HepG2 (cell line): Measurements from ENCODE around the gene RNF149. TPM values are rescaled to one million over a fixed set of nuclear protein-coding genes. Genes with fewer than 3 reads are reported as not detected.

ENCODE experiments used
- BORCS8-MEF2B ChIP-seq: sonication (generic); formaldehyde crosslinking; IDR thresholded peaks from 2 replicates; pipeline ENCODE4 v1.8.0; 2022; ENCODE audit warnings: mild to moderate bottlenecking, missing genetic modification reagents
- DR1 ChIP-seq: sonication (generic); formaldehyde crosslinking; IDR thresholded peaks from 2 replicates; pipeline ENCODE4 v1.8.0; 2021; ENCODE audit warnings: mild to moderate bottlenecking, missing genetic modification reagents, inconsistent platforms
- HNRNPH1 ChIP-seq: fragments of 200-400 bp; formaldehyde crosslinking; optimal IDR thresholded peaks from 2 replicates; pipeline ENCODE3; 2017; ENCODE audit warnings: mild to moderate bottlenecking, low read depth, low read length
- JARID2 ChIP-seq: sonication (generic); formaldehyde crosslinking; IDR thresholded peaks from 2 replicates; pipeline ENCODE4 v1.8.1; 2023; ENCODE audit warnings: missing genetic modification reagents, inconsistent platforms; ENCODE audit not compliant: insufficient replicate concordance
- KAT7 ChIP-seq: IDR thresholded peaks from 2 replicates; pipeline ENCODE4 v1.6.1; 2018; ENCODE audit warnings: borderline replicate concordance, missing compliant biosample characterization
- KAT8 ChIP-seq: IDR thresholded peaks from 2 replicates; pipeline ENCODE4 v1.6.1; 2016; ENCODE audit warnings: missing genetic modification reagents, missing compliant biosample characterization
- KLF13 ChIP-seq: sonication (generic); formaldehyde crosslinking; IDR thresholded peaks from 2 replicates; pipeline ENCODE4 v1.4.0; 2020; ENCODE audit warnings: mild to moderate bottlenecking, missing genetic modification reagents
- MLX ChIP-seq: IDR thresholded peaks from 2 replicates; pipeline ENCODE4 v1.6.1; 2016
- MTA3 ChIP-seq: sonication (generic); formaldehyde crosslinking; IDR thresholded peaks from 2 replicates; pipeline ENCODE4 v1.4.0; 2020; ENCODE audit warnings: missing genetic modification reagents
- PLSCR1 ChIP-seq: sonication (generic); formaldehyde crosslinking; IDR thresholded peaks from 2 replicates; pipeline ENCODE4 v1.5.0; 2020; ENCODE audit warnings: missing genetic modification reagents, mild to moderate bottlenecking, borderline replicate concordance
- POLR2A ChIP-seq, 2 experiments: IDR thresholded peaks; 2 replicates each; pipeline ENCODE4 v1.6.1; 2011; ENCODE audit warnings: low read depth in 2 of 2, low read length in 2 of 2, mild to moderate bottlenecking in 1 of 2, moderate library complexity in 1 of 2; ENCODE audit not compliant: insufficient read depth in 1 of 2
- POLR2AphosphoS2 ChIP-seq: IDR thresholded peaks from 2 replicates; pipeline ENCODE4 v1.6.1; 2011; ENCODE audit warnings: low read depth, low read length, improper control_type of control experiment
- TBL1XR1 ChIP-seq: fragments of 150-350 bp; IDR thresholded peaks from 2 replicates; pipeline ENCODE4 v1.6.1; 2014; ENCODE audit warnings: borderline replicate concordance, low read length; ENCODE audit not compliant: partially characterized antibody
- ZBTB34 ChIP-seq: sonication (generic); formaldehyde crosslinking; IDR thresholded peaks from 2 replicates; pipeline ENCODE4 v1.8.0; 2022; ENCODE audit warnings: mild to moderate bottlenecking, missing genetic modification reagents
- ZNF382 ChIP-seq: sonication (generic); formaldehyde crosslinking; IDR thresholded peaks from 2 replicates; pipeline ENCODE4 v1.5.0; 2020; ENCODE audit warnings: missing genetic modification reagents, mild to moderate bottlenecking, borderline replicate concordance
- ZNF407 ChIP-seq: sonication (generic); formaldehyde crosslinking; IDR thresholded peaks from one replicate; pipeline ENCODE4 v1.5.1; 2020; ENCODE audit warnings: mild to moderate bottlenecking, missing genetic modification reagents; ENCODE audit errors: not compliant biosample characterization
- ZNF570 ChIP-seq: sonication (generic); formaldehyde crosslinking; IDR thresholded peaks from 2 replicates; pipeline ENCODE4 v1.4.0; 2020; ENCODE audit warnings: mild to moderate bottlenecking, missing genetic modification reagents, borderline replicate concordance
- ZNF737 ChIP-seq: sonication (generic); formaldehyde crosslinking; IDR thresholded peaks from 2 replicates; pipeline ENCODE4 v1.5.0; 2020; ENCODE audit warnings: missing genetic modification reagents, mild to moderate bottlenecking, borderline replicate concordance
- ZZZ3 ChIP-seq: sonication (generic); formaldehyde crosslinking; IDR thresholded peaks from 2 replicates; pipeline ENCODE4 v1.4.0; 2020; ENCODE audit warnings: missing genetic modification reagents, mild to moderate bottlenecking, borderline replicate concordance
- polyA plus RNA-seq, 8 experiments: library from polyadenylated mRNA; depleted of rRNA in 3 of 8; stranded (reverse) in 7 of 8; unstranded in 1 of 8; fragments of >200 nt; fragmentation: Illumina TruSeq in 4 of 8; extraction: Trizol in 4 of 8; gene quantifications; 2 replicates each; pipeline versions ENCODE4 v1.2.1 to v1.2.3, GENCODE V29; 2011 to 2016; ENCODE audit warnings: low read depth in 4 of 8, missing spikeins in 1 of 8, mixed read lengths in 1 of 8; ENCODE audit not compliant: insufficient read depth in 1 of 8
- total RNA-seq, 5 experiments: library from RNA; depleted of rRNA; stranded (reverse); fragments of >200 nt; fragmentation: Illumina TruSeq; extraction: Trizol; gene quantifications; 2 replicates each; pipeline ENCODE4 v1.2.3, GENCODE V29; 2016; ENCODE audit warnings: low read depth in 1 of 5

The RNF149 gene
- total and polyA plus RNA-seq, 2 of the 13 experiments (the other 11 are each of a cell fraction or from before 2014, with no cell fraction given) = 87.6 to 109 TPM

GRCh38 chr2:101238930-101239759 lies 69.4 kb downstream of the RNF149 start (continued):
- no peak for TF ChIP-seq ZNF407 (CRISPR knock-in tag)
- TF ChIP-seq KLF13 (CRISPR knock-in tag) = no peak
- TF ChIP-seq DR1 = no peak
- no peak for TF ChIP-seq MTA3 (CRISPR knock-in tag)
- TF ChIP-seq ZBTB34 = no peak; the same call in 1 of the 2 replicates
- TF ChIP-seq BORCS8-MEF2B (CRISPR knock-in tag) = peak; percentile 77
- no peak for TF ChIP-seq HNRNPH1
- no peak for TF ChIP-seq POLR2AphosphoS2
- TF ChIP-seq PLSCR1 (CRISPR knock-in tag) = no peak
- TF ChIP-seq TBL1XR1 = no peak
- peak; percentile 76 for TF ChIP-seq KAT8 (CRISPR knock-in tag)
- no peak; the same call in 1 of the 2 replicates for TF ChIP-seq KAT7
- peak; percentile 62 for TF ChIP-seq MLX (CRISPR knock-in tag)
- no peak for TF ChIP-seq ZNF737
- TF ChIP-seq ZNF570 (CRISPR knock-in tag) = no peak
- no peak for TF ChIP-seq ZNF382 (CRISPR knock-in tag)
- TF ChIP-seq JARID2 = no peak
- peak; percentile 57 to 77 for TF ChIP-seq POLR2A (IDR thresholded peaks at IDR 0.05; ENCODE audit: insufficient read depth in 1 of 2, low read depth in 2 of 2, low read length in 2 of 2)
- TF ChIP-seq ZZZ3 (CRISPR knock-in tag) = no peak
